Loucy (cell line): ENCODE results near the gene NFATC1.

ENCODE experiments used
- H2AFZ ChIP-seq: fragments of 200-600 bp; sonication (generic); 2 replicates; pipeline ENCODE4 v1.6.0; 2016; ENCODE audit warnings: antibody characterized with exemption, mild to moderate bottlenecking, low read length, moderate library complexity
- H3F3A ChIP-seq: fragments of 200-600 bp; 2 replicates; pipeline ENCODE4 v1.6.0; 2016; ENCODE audit warnings: antibody characterized with exemption, low read depth, mild to moderate bottlenecking
- H3K27me3 ChIP-seq: fragments of 200-600 bp; sonication (generic); 2 replicates; pipeline ENCODE4 v1.6.1; 2014; ENCODE audit warnings: low read length, mild to moderate bottlenecking; ENCODE audit not compliant: insufficient read depth, poor library complexity, severe bottlenecking
- H3K36me3 ChIP-seq: fragments of 200-600 bp; sonication (generic); 2 replicates; pipeline ENCODE4 v1.6.1; 2016; ENCODE audit warnings: low read length; ENCODE audit not compliant: insufficient read depth
- H3K4me1 ChIP-seq: fragments of 200-600 bp; sonication (generic); 2 replicates; pipeline ENCODE4 v1.5.1; 2014; ENCODE audit warnings: low read length, mild to moderate bottlenecking; ENCODE audit not compliant: insufficient read depth, poor library complexity, severe bottlenecking
- H3K4me2 ChIP-seq: fragments of 200-600 bp; sonication (generic); 2 replicates; pipeline ENCODE4 v1.6.0; 2014; ENCODE audit warnings: antibody characterized with exemption, low read length, low read depth, mild to moderate bottlenecking; ENCODE audit not compliant: poor library complexity, severe bottlenecking
- H3K4me3 ChIP-seq: fragments of 200-600 bp; sonication (generic); 2 replicates; pipeline ENCODE4 v1.5.1; 2014; ENCODE audit warnings: low read length, mild to moderate bottlenecking, mixed read lengths; ENCODE audit not compliant: poor library complexity, severe bottlenecking
- H3K79me2 ChIP-seq: fragments of 200-600 bp; sonication (generic); 2 replicates; pipeline ENCODE4 v1.6.1; 2014; ENCODE audit warnings: low read length; ENCODE audit not compliant: insufficient read depth
- H3K9ac ChIP-seq: fragments of 200-600 bp; sonication (generic); 2 replicates; pipeline ENCODE4 v1.6.0; 2014; ENCODE audit warnings: mild to moderate bottlenecking, low read depth, low read length, moderate library complexity; ENCODE audit not compliant: poor library complexity, severe bottlenecking
- H3K9me2 ChIP-seq: fragments of 200-600 bp; sonication (generic); replicated peaks from 2 replicates; pipeline ENCODE4 v1.6.1; 2016; ENCODE audit warnings: low read depth, low read length, mixed read lengths
- H3K9me3 ChIP-seq: fragments of 200-600 bp; sonication (generic); 2 replicates; pipeline ENCODE4 v1.6.1; 2014; ENCODE audit warnings: mild to moderate bottlenecking, antibody characterized with exemption, low read length, low read depth; ENCODE audit not compliant: insufficient read depth
- H4K20me1 ChIP-seq: fragments of 200-600 bp; sonication (generic); 2 replicates; pipeline ENCODE4 v1.6.0; 2014; ENCODE audit warnings: antibody characterized with exemption, low read length, mild to moderate bottlenecking; ENCODE audit not compliant: insufficient read depth, poor library complexity, severe bottlenecking
- EZH2phosphoT487 ChIP-seq: fragments of 200-600 bp; IDR thresholded peaks from 2 replicates; pipeline ENCODE4 v1.6.1; 2018; ENCODE audit warnings: antibody characterized with exemption, mild to moderate bottlenecking, moderate library complexity, borderline replicate concordance
- TF ChIP-seq, protein P1 (sequence below): fragments of 200-600 bp; sonication (generic); conservative IDR thresholded peaks from 2 replicates; pipeline ENCODE4 v1.5.1; 2014; ENCODE audit warnings: mild to moderate bottlenecking, antibody characterized with exemption, low read length

The NFATC1 gene

DNA sequence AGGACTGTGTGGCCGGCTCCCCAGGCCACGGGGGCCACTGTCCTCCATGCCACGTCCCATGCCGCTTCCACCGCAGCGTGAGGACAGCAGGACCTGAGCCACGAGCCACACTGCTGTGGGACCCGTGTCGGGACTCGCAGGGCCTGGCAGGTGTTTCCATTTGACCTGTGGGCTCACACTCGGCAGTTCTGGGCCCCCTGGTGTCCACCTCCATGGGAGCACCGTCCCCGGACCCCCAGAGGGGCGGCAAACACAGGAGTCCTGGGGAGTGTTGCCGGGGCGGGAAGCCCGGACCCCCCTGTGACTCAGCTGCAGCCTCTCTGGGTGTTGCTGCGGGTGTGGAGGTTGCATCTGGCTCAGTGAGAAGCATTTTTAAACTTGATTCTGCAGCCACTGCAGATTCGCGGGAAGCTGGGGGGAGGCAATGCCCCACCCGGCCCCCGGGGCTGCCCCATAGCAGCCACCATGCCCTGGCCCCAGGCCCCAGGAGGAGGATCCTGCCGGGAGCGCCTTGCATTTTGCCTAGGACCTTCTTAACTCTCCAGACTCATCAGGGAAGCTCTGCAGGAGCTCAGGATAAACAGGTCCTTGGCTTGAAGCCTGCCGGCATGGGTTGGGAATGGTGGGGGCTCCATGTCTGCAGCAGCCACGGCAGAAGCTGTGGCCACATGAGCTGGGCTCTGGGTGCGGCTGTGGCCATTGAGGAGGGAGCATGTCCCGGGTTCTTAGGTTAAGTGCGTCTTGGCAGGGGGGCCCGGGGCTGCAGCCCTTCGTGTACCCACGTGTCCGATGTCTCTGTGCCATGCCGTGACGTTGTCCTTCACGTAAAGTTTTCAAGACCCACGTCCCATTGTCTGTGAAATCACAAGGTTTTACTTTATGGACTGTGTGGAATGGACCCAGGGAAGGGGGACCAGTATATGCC lies 30.9 kb downstream of the NFATC1 start:
- Histone ChIP-seq H3K27me3 (peaks cover 7% of the 10 kb centered on the region), H3K79me2 (peaks cover 8% of the 10 kb centered on the region; the same call in 1 of the 2 replicates), H3K9me2 (no peaks in the 10 kb centered on the region), H3K9me3 (no peaks in the 10 kb centered on the region), H3K4me2 (no peak overlapping the region), H3K9ac (no peak overlapping the region), H3K36me3 (peaks cover 9% of the 10 kb centered on the region; the same call in 1 of the 2 replicates), H3F3A (no peaks in the 10 kb centered on the region), H4K20me1 (no peaks in the 10 kb centered on the region), H2AFZ (no peak overlapping the region), H3K4me1 (no peaks in the 10 kb centered on the region), H3K4me3 (no peak overlapping the region)
- TF ChIP-seq EZH2phosphoT487 = no peak
- TF ChIP-seq, protein P1, sequence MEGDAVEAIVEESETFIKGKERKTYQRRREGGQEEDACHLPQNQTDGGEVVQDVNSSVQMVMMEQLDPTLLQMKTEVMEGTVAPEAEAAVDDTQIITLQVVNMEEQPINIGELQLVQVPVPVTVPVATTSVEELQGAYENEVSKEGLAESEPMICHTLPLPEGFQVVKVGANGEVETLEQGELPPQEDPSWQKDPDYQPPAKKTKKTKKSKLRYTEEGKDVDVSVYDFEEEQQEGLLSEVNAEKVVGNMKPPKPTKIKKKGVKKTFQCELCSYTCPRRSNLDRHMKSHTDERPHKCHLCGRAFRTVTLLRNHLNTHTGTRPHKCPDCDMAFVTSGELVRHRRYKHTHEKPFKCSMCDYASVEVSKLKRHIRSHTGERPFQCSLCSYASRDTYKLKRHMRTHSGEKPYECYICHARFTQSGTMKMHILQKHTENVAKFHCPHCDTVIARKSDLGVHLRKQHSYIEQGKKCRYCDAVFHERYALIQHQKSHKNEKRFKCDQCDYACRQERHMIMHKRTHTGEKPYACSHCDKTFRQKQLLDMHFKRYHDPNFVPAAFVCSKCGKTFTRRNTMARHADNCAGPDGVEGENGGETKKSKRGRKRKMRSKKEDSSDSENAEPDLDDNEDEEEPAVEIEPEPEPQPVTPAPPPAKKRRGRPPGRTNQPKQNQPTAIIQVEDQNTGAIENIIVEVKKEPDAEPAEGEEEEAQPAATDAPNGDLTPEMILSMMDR = no peak

DNA sequence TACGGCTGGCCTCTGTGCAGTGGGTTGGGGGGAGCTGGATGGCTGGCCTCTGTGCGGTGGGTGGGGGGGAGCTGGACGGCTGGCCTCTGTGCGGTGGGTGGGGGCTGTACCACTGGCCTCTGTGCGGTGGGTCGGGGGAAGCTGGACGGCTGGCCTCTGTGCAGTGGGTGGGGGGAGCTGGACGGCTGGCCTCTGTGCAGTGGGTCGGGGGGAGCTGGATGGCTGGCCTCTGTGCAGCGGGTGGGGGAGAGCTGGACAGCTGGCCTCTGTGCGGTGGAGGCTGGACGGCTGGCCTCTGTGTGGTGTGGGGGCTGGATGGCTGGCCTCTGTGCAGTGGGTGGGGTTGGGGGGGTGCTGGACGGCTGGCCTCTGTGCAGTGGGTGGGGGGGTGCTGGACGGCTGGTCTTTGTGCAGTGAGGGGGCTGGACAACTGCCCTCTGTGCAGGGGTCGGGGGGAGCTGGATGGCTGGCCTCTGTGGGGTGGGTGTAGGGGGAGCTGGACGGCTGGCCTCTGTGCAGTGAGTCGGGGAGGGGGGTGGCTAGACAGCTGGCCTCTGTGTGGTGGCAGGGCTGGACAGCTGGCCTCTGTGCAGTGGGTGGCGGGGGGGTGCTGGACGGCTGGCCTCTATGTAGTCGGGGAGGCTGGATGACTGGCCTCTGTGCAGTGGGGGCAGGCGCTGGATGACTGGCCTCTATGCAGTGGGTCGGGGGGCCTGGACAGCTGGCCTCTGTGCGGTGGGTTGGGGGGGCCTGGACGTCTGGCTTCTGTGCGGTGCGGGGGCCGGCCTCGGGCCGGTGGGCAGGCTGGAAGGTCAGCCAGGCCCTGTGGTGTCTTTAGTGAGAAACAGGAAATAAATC lies 31.9 kb downstream of the NFATC1 start:
- Histone ChIP-seq H3K79me2 (peaks cover 6% of the 10 kb centered on the region; the same call in 1 of the 2 replicates), H3K27me3 (peaks cover 7% of the 10 kb centered on the region), H2AFZ (no peak overlapping the region), H3K4me3 (no peak overlapping the region), H4K20me1 (no peaks in the 10 kb centered on the region), H3K9me3 (no peaks in the 10 kb centered on the region), H3K4me2 (no peak overlapping the region), H3K4me1 (no peaks in the 10 kb centered on the region), H3K9me2 (no peaks in the 10 kb centered on the region), H3K36me3 (no peaks in the 10 kb centered on the region), H3K9ac (no peak overlapping the region), H3F3A (no peaks in the 10 kb centered on the region)
- no peak for TF ChIP-seq EZH2phosphoT487
- TF ChIP-seq, protein P1 = no peak

DNA sequence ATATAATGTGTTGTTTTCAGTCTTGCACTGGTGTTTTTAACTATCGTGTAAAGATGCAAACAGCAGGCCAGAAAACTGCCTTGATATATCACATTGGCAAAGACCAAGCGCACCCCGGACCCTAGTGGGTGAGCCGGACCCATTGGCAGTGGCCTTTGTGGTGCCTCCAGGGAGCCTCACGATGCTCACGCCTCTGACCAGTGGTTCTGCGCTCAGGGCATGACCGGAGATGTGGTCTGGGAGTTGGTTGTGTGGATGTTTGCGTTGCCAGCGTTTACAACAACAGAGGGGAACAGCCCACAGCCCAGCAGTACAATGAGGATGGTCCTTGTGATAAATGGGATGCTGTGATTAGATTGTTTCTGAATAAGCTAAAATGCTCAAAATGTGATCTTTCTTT lies 32.6 kb downstream of the NFATC1 start:
- H3F3A ChIP-seq = no peaks in the 10 kb centered on the region
- no peaks in the 10 kb centered on the region for H4K20me1 ChIP-seq
- no peaks in the 10 kb centered on the region for H3K9me2 ChIP-seq
- H3K27me3 ChIP-seq = peaks cover 7% of the 10 kb centered on the region
- no peaks in the 10 kb centered on the region for H3K4me1 ChIP-seq
- TF ChIP-seq, protein P1 = no peak
- TF ChIP-seq EZH2phosphoT487 = no peak
- no peak overlapping the region for H3K4me3 ChIP-seq
- no peaks in the 10 kb centered on the region for H3K36me3 ChIP-seq
- 0 out of 2 replicates have a peak, but pooled peaks cover 4% of the 10 kb centered on the region for H3K79me2 ChIP-seq
- H3K9ac ChIP-seq = no peak overlapping the region
- H3K9me3 ChIP-seq = no peaks in the 10 kb centered on the region
- H2AFZ ChIP-seq = no peak overlapping the region
- H3K4me2 ChIP-seq = no peak overlapping the region
